Activated naive CD8-positive, alpha-beta T cell treated with anti-CD3 and anti-CD28 coated beads, Interleukin-2, amount 10 ng/mL, durations not matched to agents 7 days and 5 days (primary cell): ENCODE measurements around the gene COLGALT1. TPM values are rescaled to one million over a fixed set of nuclear protein-coding genes. Genes with fewer than 3 reads are reported as not detected.
A peak's percentile ranks its signal among the peaks of the same experiment; 100 is the strongest.
"Not testable (repeated sequence)": the region's sequence is repeated elsewhere in the genome, so short reads cannot be mapped to it uniquely, and the experiment has no call there.

Experiments
- ATAC-seq: fragments of 150-1000 bp; cut with Tn5 transposase; one replicate; pipeline ENCODE4 v1.10.0; 2021; ENCODE audit warnings: low read depth, moderate library complexity
- POLR2A ChIA-PET: fragments of 350-600 bp; sonication (Branson Sonifier 250); formaldehyde crosslinking; loops from one replicate; lab custom pipeline; 2021; ENCODE audit warnings: antibody characterized with exemption; lab: Charles Lee
- DNase-seq: peaks from one replicate; pipeline ENCODE4 v3.0.0; 2021
- H3K27ac Mint-ChIP-seq: one replicate; pipeline ENCODE4 v1.8.0; 2022; ENCODE audit warnings: mild to moderate bottlenecking, mixed read lengths
- H3K27me3 Mint-ChIP-seq: one replicate; pipeline ENCODE4 v1.8.0; 2022; ENCODE audit warnings: mild to moderate bottlenecking, moderate library complexity, mixed read lengths
- H3K36me3 Mint-ChIP-seq: one replicate; pipeline ENCODE4 v1.8.0; 2021; ENCODE audit warnings: mild to moderate bottlenecking, mixed read lengths
- H3K4me1 Mint-ChIP-seq: one replicate; pipeline ENCODE4 v1.8.0; 2021; ENCODE audit warnings: mixed read lengths
- H3K4me3 Mint-ChIP-seq: one replicate; pipeline ENCODE4 v1.8.0; 2022; ENCODE audit warnings: mild to moderate bottlenecking, moderate library complexity, mixed read lengths
- H3K9me3 Mint-ChIP-seq: one replicate; pipeline ENCODE4 v1.8.0; 2021; ENCODE audit warnings: mixed read lengths
- total RNA-seq, 2 experiments: library from RNA; stranded (reverse); gene quantifications; one replicate each; pipeline ENCODE4 v1.2.3, GENCODE V29; 2021

COLGALT1 gene
- 10 to 100 TPM; 63.3 to 68.4 TPM for total RNA-seq

DNA sequence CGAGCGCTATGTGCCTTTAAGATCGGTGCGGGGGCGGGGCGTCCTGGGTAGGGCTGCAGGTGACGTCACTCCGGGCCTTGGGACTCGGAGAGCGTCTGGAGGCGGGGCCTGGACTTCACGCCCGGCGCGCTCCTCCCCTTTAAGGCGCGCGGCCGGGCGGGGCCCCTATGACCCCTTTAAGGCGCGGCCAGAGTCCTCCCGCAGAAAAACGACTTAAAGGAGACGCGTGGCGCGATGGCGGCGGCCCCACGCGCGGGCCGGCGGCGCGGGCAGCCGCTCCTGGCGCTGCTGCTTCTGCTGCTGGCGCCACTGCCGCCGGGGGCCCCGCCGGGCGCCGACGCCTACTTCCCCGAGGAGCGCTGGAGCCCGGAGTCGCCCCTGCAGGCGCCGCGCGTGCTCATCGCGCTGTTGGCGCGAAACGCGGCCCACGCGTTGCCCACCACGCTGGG, at the start of gene COLGALT1:
Gene COLGALT1 (plus strand): TSS at position 170 of the 449 bp plus-strand sequence. CDS start 65 bp downstream, at position 235.
- Mint-ChIP-seq H3K4me1 (peaks cover 18% of the 10 kb centered on the region), H3K4me3 (peak within 1 kb of the TSS; percentile 88), H3K36me3 (peaks cover 8% of the 10 kb centered on the region), H3K27ac (peak within 1 kb of the TSS; percentile 79), H3K27me3 (no peaks in the 10 kb centered on the region), H3K9me3 (no peaks in the 10 kb centered on the region)
- ATAC-seq (peak; percentile 92), DNase-seq (peak; percentile 98)
- POLR2A ChIA-PET: interaction anchor here (0.6 to 2.4 kb wide), 2 partner anchors 33 to 44 kb away, joined by 4 to 10 read pairs; partner anchors contain the start of gene PGLS

DNA sequence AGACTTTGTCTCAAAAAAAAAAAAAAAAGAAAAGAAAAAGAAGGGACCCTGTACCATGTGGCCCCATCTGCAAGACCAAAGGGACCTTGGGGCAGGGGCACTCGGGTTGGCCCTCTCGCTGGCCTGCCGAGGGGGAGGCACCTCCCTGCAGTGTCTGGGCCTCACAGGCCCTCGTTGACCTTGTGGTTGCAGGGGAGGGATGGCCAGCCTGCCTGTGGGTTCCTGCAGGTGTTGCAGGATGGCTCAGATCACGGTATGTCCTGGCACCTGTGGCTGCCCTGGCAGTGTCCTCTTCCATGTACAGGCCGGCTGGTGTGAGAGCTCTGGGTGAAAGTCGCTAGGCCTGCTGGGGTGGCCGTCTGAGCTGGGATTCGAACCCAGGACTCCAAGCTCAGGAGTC, 48.7 kb upstream of the COLGALT1 start:
- Mint-ChIP-seq H3K4me3 (no peak overlapping the region), H3K4me1 (peaks cover 17% of the 10 kb centered on the region), H3K27me3 (no peaks in the 10 kb centered on the region), H3K27ac (no peak overlapping the region), H3K9me3 (no peaks in the 10 kb centered on the region), H3K36me3 (peaks cover 20% of the 10 kb centered on the region)
- DNase-seq: no peak
- ATAC-seq: no peak
- POLR2A ChIA-PET: no interaction called here

DNA sequence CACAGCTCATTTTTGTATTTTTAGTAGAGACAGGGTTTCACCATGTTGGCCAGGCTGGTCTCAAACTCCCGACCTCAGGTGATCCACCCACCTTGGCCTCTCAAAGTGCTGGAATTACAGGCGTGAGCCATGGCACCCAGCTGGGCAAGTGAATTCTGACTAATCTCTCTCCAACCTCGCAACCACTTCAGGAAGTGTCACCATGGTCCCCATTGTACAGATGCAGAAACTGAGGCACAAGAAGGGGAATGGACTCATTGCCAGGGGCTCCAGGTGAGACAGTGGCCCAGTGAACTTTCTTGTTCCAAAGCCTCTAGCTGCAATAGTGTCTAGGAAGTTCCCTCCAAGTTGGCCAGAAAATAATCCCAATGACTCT, 46.9 kb upstream of the COLGALT1 start:
- H3K4me3 Mint-ChIP-seq, DNase-seq, H3K27me3 Mint-ChIP-seq, H3K9me3 Mint-ChIP-seq, POLR2A ChIA-PET, ATAC-seq: not testable (repeated sequence)
- H3K4me1 Mint-ChIP-seq: peaks cover 22% of the 10 kb centered on the region
- H3K36me3 Mint-ChIP-seq: peaks cover 21% of the 10 kb centered on the region
- H3K27ac Mint-ChIP-seq: peak overlapping the region; percentile 48

DNA sequence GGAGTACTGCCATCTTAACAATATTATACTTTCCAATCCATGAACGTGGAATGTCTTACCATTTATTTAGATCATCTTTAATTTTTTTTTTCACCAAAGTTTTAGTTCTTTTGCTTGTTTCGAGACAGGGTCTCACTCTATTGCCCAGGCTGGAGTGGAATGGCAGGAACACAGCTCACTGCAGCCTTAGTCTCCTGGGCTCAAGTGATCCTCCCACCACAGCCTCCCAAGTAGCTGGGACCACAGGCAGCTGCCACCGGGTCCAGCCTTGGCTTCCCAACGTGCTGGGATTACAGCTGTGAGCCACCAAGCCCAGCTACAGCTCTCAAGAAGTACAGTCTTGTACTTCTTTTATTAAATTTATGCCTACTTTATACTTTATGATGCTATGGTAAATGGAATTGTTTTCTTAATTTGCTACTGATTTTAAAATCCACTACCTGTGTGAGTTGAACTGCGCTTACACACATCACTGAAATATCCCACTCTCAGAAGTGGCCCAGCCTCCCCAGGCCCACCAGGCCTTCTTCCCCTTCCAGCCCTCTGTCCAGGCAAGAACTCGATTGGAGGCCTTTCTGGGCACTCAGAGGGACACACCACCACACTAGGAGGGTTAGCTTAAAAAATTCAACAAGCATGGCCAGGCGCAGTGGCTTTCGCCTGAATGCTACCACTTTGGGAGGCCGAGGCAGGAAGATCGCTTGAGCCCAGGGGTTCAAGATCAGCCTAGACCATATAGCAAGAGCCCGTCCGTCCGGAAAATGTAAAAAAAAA, 45.0 kb upstream of the COLGALT1 start:
- peak overlapping the region; percentile 99 for H3K27ac Mint-ChIP-seq
- DNase-seq: no peak
- H3K36me3 Mint-ChIP-seq: peaks cover 21% of the 10 kb centered on the region
- POLR2A ChIA-PET: interaction anchor here (0.6 to 5.2 kb wide), 9 partner anchors 12 to 422 kb away, joined by 3 to 88 read pairs (median 4); partner anchors contain the start of genes CCDC124 and GTPBP3
- no peak for ATAC-seq
- H3K27me3 Mint-ChIP-seq: no peaks in the 10 kb centered on the region
- no peaks in the 10 kb centered on the region for H3K9me3 Mint-ChIP-seq
- H3K4me1 Mint-ChIP-seq: peaks cover 28% of the 10 kb centered on the region
- H3K4me3 Mint-ChIP-seq: peak overlapping the region; percentile 98

DNA sequence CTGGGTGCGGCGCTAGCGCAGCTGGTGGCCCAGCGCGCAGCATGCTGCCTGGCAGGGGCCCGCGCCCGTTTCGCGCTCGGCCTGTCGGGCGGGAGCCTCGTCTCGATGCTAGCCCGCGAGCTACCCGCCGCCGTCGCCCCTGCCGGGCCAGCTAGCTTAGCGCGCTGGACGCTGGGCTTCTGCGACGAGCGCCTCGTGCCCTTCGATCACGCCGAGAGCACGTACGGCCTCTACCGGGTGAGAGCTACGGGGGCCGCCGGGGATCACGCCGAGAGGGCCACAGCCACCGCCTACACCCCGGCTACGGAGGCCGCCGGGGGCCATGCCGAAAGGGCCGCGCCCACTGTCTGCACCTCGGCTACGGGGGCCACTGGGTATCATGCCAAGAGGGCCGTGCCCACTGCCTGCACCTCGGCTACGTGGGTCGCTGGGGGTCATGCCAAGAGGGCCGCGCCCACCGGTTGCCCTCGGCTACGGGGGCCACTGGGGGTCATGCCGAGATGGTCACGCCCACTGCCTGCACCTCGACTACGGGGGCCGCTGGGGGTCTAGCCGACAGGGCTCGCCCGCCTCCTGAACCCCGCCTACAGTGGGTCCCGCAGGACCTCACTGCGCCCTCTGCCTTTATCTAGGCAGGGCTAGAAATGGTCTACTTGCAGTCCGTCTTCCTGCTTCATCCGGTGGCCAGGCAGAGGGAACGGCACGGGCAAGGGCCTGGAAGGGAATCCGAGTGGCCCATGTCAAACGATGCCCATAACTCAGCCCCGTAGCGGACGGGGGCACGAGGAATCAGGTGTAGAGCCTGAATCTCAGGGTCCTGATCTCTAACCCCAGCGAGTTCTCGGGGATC, 43.5 kb upstream of the COLGALT1 start:
- Mint-ChIP-seq H3K36me3 (peaks cover 32% of the 10 kb centered on the region), H3K4me3 (peak overlapping the region; percentile 98), H3K27ac (peak overlapping the region; percentile 99), H3K27me3 (no peaks in the 10 kb centered on the region), H3K4me1 (peaks cover 28% of the 10 kb centered on the region), H3K9me3 (peaks cover under 1% of the 10 kb centered on the region)
- ATAC-seq (peak; percentile 66), DNase-seq (peak; percentile 94)
- POLR2A ChIA-PET: interaction anchor here (0.6 to 5.2 kb wide), 10 partner anchors 10 to 178 kb away, joined by 3 to 88 read pairs (median 4); a partner anchor contains a TSS

DNA sequence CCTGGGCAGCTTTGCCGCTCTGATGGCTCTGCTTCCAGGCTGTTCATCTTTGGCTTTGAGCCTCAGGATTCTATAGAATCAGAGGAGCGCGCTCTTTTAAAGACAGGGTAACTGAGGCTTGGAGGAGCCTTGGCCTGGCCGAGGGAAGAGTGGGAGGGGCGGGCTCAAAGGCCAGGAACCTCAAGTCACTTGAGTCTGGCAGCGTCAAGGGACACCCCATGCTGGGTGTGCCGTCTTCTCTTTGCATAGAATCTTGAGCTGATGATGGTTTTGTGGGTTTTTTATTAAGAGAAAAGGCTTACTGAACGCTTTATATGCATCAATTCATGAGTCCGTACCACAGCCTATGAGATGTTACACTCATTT, 42.9 kb upstream of the COLGALT1 start:
- DNase-seq: no peak
- peak overlapping the region; percentile 98 for H3K4me3 Mint-ChIP-seq
- H3K9me3 Mint-ChIP-seq: peaks cover 5% of the 10 kb centered on the region
- POLR2A ChIA-PET: interaction anchor here (5.2 kb wide), 1 partner anchor 10 kb away, joined by 88 read pairs; no protein-coding TSS in a partner anchor
- no peaks in the 10 kb centered on the region for H3K27me3 Mint-ChIP-seq
- H3K27ac Mint-ChIP-seq: peak overlapping the region; percentile 99
- ATAC-seq: no peak
- peaks cover 37% of the 10 kb centered on the region for H3K36me3 Mint-ChIP-seq
- H3K4me1 Mint-ChIP-seq: peaks cover 28% of the 10 kb centered on the region

DNA sequence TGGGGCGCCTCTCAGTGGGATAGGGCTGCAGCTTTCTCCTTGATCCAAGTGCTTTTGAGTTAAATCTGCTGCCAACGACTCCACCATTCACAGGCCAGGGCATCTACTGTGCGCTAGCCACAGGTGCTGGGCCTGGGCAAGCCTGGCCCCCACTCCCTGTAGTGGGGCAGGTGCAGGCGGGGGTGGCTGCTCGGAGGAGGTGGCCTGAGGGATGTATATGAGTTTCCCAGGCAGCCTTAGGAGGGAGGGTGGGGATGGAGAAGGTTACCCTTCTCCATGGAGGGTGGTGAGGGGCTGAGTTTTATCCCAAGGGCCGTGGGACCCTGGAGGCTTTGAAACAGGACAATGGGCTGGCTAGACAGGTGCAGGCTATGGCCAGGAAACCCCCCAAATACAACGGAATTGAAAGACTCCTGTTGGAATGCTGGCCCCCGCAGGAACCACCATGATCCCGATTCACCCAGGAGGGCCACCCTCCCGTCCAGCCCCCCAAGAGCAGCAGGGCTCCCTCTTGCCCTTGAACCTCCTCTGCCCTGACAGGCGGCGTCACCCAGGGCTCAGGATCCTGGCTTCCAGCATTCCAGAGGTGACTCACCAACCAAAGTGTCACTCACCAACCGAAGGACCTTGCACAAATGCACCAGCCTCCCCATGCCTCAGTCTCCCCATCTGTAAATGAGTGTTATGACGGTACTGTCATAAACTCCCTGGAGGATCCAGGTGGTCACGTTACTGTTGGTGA, 39.9 kb upstream of the COLGALT1 start:
- H3K9me3 Mint-ChIP-seq: peaks cover 5% of the 10 kb centered on the region
- DNase-seq (no peak), ATAC-seq (no peak)
- H3K4me3 Mint-ChIP-seq: no peak overlapping the region
- H3K4me1 Mint-ChIP-seq: peaks cover 17% of the 10 kb centered on the region
- H3K27me3 Mint-ChIP-seq: no peaks in the 10 kb centered on the region
- no peak overlapping the region for H3K27ac Mint-ChIP-seq
- peaks cover 38% of the 10 kb centered on the region for H3K36me3 Mint-ChIP-seq
- POLR2A ChIA-PET: no interaction called here

DNA sequence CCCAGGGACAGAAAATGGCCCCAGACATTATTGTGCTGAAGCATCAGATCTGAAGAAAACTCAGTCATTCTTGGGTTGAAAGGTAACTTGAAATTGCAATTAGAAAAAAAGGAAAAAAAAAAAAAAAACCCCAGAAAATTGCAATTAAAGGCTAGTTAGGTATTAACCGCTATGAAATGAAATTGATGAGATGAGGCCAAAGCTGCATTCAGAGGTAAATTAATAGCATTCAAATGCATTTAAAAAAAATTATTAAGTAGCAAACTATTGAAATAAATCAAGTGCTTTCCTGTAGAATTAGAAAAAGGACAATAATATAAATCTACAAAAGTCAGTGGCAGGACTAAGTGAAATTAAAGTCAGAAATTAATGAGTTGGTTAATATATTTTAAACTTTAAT, 37.6 kb upstream of the COLGALT1 start:
- Mint-ChIP-seq H3K36me3 (peaks cover 36% of the 10 kb centered on the region), H3K27me3 (no peaks in the 10 kb centered on the region), H3K4me3 (no peak overlapping the region), H3K27ac (no peak overlapping the region), H3K4me1 (peaks cover 17% of the 10 kb centered on the region), H3K9me3 (peaks cover 5% of the 10 kb centered on the region)
- POLR2A ChIA-PET: no interaction called here
- DNase-seq (no peak), ATAC-seq (no peak)

DNA sequence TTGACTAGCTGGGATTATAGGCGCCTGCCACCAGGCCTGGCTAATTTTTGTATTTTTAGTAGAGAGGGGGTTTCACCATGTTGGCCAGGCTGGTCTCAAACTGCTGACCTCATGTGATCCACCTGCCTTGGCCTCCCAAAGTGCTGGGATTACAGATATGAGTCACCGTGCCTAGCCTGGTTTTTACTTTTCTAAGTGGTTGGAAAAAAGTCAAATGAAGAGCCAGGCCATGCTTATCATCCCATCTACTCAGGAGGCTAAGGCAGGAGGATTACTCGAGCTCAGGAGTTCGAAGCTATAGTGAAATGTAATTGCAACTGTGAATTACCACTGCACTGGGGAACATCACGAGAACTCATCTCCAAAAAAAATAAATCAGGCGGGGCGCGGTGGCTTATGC, 36.8 kb upstream of the COLGALT1 start:
- H3K9me3 Mint-ChIP-seq, POLR2A ChIA-PET, DNase-seq, H3K4me3 Mint-ChIP-seq, ATAC-seq, H3K27ac Mint-ChIP-seq, H3K27me3 Mint-ChIP-seq: not testable (repeated sequence)
- Mint-ChIP-seq H3K36me3 (peaks cover 35% of the 10 kb centered on the region), H3K4me1 (peaks cover 22% of the 10 kb centered on the region)

DNA sequence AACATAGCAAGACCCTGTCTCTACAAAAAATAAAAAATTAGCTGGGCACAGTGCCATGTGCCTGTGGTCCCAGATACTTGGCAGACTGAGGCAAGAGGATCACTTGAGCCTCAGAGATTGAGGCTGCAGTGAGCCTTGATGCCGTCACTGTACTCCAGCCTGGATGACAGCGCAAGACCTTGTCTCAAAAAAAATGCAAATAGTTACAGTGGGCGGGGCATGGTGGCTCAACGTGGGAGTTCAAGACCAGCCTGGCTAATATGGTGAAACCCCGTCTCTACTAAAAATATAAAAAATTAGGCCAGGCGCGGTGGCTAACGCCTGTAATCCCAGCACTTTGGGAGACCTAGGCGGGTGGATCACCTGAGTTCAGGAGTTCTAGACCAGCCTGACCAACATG, 35.5 kb upstream of the COLGALT1 start:
- Mint-ChIP-seq H3K4me1 (peaks cover 21% of the 10 kb centered on the region), H3K4me3 (no peak overlapping the region), H3K9me3 (peaks cover 5% of the 10 kb centered on the region), H3K27ac (no peak overlapping the region), H3K27me3 (no peaks in the 10 kb centered on the region), H3K36me3 (peaks cover 35% of the 10 kb centered on the region)
- POLR2A ChIA-PET: interaction anchor here (0.7 to 6.5 kb wide), 2 partner anchors 8 to 9 kb away, joined by 3 to 88 read pairs; partner anchors contain the start of gene PGLS
- ATAC-seq (no peak), DNase-seq (no peak)

DNA sequence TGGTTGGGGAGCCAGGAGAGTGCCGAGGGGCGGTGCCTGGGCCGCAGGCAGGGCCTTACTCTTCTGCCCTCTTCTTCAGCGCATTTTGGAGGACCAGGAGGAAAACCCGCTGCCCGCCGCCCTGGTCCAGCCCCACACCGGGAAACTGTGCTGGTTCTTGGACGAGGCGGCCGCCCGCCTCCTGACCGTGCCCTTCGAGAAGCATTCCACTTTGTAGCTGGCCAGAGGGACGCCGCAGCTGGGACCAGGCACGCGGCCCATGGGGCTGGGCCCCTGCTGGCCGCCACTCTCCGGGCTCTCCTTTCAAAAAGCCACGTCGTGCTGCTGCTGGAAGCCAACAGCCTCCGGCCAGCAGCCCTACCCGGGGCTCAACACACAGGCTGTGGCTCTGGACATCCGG, 34.6 kb upstream of the COLGALT1 start:
- POLR2A ChIA-PET: interaction anchor here (6.5 kb wide), 1 partner anchor 9 kb away, joined by 88 read pairs; the partner anchor contains the start of gene PGLS
- Mint-ChIP-seq H3K4me3 (no peak overlapping the region), H3K27me3 (no peaks in the 10 kb centered on the region), H3K4me1 (peaks cover 20% of the 10 kb centered on the region), H3K9me3 (peaks cover 5% of the 10 kb centered on the region), H3K36me3 (peaks cover 34% of the 10 kb centered on the region), H3K27ac (no peak overlapping the region)
- no peak for DNase-seq
- ATAC-seq: no peak

DNA sequence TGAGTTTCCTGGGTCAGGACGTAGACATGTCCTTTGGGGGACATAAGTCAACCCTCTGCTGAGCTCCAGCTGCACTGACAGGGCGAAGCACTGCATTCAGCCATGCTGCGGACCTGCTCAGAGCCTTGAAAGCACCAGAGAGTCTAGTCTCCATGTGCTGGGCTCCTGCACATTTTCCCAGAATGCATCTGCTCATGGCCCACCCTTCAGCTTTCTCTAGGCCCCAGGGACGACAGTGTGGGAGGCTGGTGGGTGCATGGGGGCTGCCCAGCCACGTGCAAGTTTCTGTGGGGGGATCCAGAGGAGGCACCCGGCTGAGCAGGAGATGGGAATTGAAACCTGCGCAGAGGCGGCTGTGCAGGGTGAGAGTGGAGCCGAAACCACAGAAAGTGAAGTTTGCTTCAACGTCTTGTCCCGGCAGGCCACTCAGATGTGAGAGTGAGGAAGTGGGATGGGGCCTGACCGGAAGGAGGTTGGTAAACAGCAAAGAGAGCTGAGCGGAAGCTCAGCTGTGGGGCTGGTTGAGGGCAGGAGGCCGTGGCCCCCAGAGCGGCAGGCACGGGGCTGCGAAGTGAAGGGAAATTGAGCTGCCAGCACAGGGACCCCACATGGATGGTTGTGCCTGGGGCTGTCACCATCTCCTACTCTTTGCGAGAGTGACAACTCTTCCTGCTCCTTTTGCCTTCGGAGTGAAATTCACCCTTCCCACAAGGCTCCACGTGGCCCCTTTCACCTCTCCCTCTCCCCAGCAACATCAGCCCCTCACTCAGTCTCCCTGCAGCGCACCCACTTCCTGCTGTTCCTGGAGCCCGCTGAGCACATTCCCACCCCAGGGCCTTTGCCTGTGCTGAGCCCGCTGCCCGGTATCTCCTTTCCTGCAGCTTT, 32.2 kb upstream of the COLGALT1 start:
- DNase-seq (peak; percentile 76), ATAC-seq (peak; percentile 93)
- peaks cover 24% of the 10 kb centered on the region for H3K4me1 Mint-ChIP-seq
- POLR2A ChIA-PET: interaction anchor here (0.5 to 6.5 kb wide), 17 partner anchors 10 to 758 kb away, joined by 3 to 88 read pairs (median 4); partner anchors contain the start of genes BST2, DDA1, JUND and PGLS
- H3K36me3 Mint-ChIP-seq: peaks cover 12% of the 10 kb centered on the region
- no peaks in the 10 kb centered on the region for H3K27me3 Mint-ChIP-seq
- peak overlapping the region; percentile 91 for H3K27ac Mint-ChIP-seq
- H3K9me3 Mint-ChIP-seq: no peaks in the 10 kb centered on the region
- peak overlapping the region; percentile 57 for H3K4me3 Mint-ChIP-seq
